PC-3 (cell line): ENCODE data around the gene LTB4R2.

Experiments used
- CTCF ChIP-seq: fragments of 300-600 bp; sonication (generic); conservative IDR thresholded peaks from 2 replicates; pipeline ENCODE4 v1.5.1; 2017; ENCODE audit warnings: antibody characterized with exemption, low read depth, mild to moderate bottlenecking, low read length
- EZH2 ChIP-seq: fragments of 300-600 bp; sonication (generic); IDR thresholded peaks from one replicate; pipeline ENCODE4 v1.6.1; 2017; ENCODE audit warnings: antibody characterized with exemption, mild to moderate bottlenecking, low read length; ENCODE audit not compliant: unreplicated experiment
- EZH2phosphoT487 ChIP-seq: fragments of 300-600 bp; sonication (generic); IDR thresholded peaks from 2 replicates; pipeline ENCODE4 v1.6.1; 2018; ENCODE audit warnings: mild to moderate bottlenecking, antibody characterized with exemption, low read length, borderline replicate concordance

GRCh38 chr14:24304019-24304387 is 5.9 kb upstream of the LTB4R2 start:
- no peak for TF ChIP-seq CTCF
- TF ChIP-seq EZH2phosphoT487: no peak
- TF ChIP-seq EZH2: no peak
